Thyroid gland (tissue), 4 donors: Measurements from ENCODE around the gene PDE8A. TPM values are rescaled to one million over a fixed set of nuclear protein-coding genes. Genes with fewer than 3 reads are reported as not detected.

Source experiments
- DNase-seq, 2 donors: peaks; one replicate each; pipeline ENCODE4 v3.0.0-alpha.2; 2019
- H3K27ac ChIP-seq, 3 donors: fragments of 200-600 bp; sonication (generic); 1 replicate in 2 of 3; 2 replicates in 1 of 3; pipeline ENCODE4 v1.5.1; 2016 to 2019; ENCODE audit warnings: mild to moderate bottlenecking in 1 of 3, moderate library complexity in 1 of 3
- H3K27me3 ChIP-seq: fragments of 200-600 bp; sonication (generic); one replicate; pipeline ENCODE4 v1.5.1; 2019
- H3K36me3 ChIP-seq, 2 donors: fragments of 200-600 bp; sonication (generic); one replicate each; pipeline ENCODE4 v1.5.1; 2016 to 2019
- H3K4me1 ChIP-seq, 2 donors: fragments of 200-600 bp; sonication (generic); one replicate each; pipeline ENCODE4 v1.5.1; 2017 to 2019
- H3K4me3 ChIP-seq, 3 donors: fragments of 200-600 bp; sonication (generic); replicated peaks in 1 of 3; 1 replicate in 2 of 3; 2 replicates in 1 of 3; pipeline ENCODE4 v1.5.1; 2016; ENCODE audit warnings: mild to moderate bottlenecking in 1 of 3
- H3K9me3 ChIP-seq: fragments of 200-600 bp; sonication (generic); one replicate; pipeline ENCODE4 v1.5.1; 2017
- POLR2A ChIP-seq, 2 donors: fragments of 450-650 bp; IDR thresholded peaks; one replicate each; pipeline ENCODE4 v1.6.1; 2017; ENCODE audit warnings: antibody characterized with exemption in 2 of 2, mild to moderate bottlenecking in 2 of 2, moderate library complexity in 1 of 2
- WGBS, 2 donors: methylation state at CpG; one replicate each; pipeline ENCODE4 v1.1.5; 2017; 5-methylcytosine and 5-hydroxymethylcytosine counted together
- intact Hi-C: fragments of 100-400 bp; cut with DNase I; formaldehyde crosslinking; loops from one replicate; pipeline ENCODE4 v1.15.1; 2023
- total RNA-seq, 4 donors: library from RNA; depleted of rRNA; stranded (reverse); fragments of >200 nt; gene quantifications; one replicate each; pipeline ENCODE4 v1.2.3, GENCODE V29; 2016
- TF ChIP-seq, protein P1 (sequence below), 6 experiments: fragments of 200-600 bp in 3 of 6; fragments of 450-650 bp in 3 of 6; sonication (generic) in 3 of 6; IDR thresholded peaks; one replicate each; pipeline ENCODE4 v1.5.1; 2016 to 2019; ENCODE audit warnings: antibody characterized with exemption in 6 of 6, mild to moderate bottlenecking in 2 of 6, inconsistent platforms in 1 of 6, moderate library complexity in 1 of 6

The PDE8A gene
- total RNA-seq, 4 donors from 2014 or later = 31.6 to 52.1 (median 35.2) TPM

DNA sequence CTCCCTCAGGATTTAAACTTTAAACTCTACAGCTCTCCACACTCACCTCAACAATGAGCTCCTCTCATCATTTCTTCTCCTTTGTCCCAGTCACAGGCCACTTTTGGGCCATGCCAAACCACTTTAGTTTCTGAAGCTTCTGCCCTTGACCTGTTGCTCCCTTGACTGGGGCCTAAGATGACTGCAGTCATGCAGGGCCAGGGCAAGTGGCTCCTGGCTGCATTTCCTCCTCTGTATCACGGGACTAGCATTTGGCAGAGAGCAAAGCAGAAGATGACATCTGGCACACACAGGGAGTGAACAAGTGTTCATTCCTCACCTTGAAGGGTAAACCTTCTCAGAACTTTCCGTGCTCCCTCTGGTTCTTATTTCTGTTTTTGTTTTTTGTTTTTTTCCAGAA, 136.9 kb downstream of the PDE8A start:
- Histone ChIP-seq H3K9me3 (no peaks in the 10 kb centered on the region), H3K36me3 (peaks cover 0 to 4% of the 10 kb centered on the region in 2 donors), H3K27me3 (no peaks in the 10 kb centered on the region), H3K4me3 (no peak overlapping the region), H3K4me1 (peaks cover 6 to 8% of the 10 kb centered on the region in 2 donors), H3K27ac (peak overlapping the region; percentile 10 to 53 (median 26))
- no peak for TF ChIP-seq POLR2A (IDR thresholded peaks at IDR 0.05)
- TF ChIP-seq, protein P1, sequence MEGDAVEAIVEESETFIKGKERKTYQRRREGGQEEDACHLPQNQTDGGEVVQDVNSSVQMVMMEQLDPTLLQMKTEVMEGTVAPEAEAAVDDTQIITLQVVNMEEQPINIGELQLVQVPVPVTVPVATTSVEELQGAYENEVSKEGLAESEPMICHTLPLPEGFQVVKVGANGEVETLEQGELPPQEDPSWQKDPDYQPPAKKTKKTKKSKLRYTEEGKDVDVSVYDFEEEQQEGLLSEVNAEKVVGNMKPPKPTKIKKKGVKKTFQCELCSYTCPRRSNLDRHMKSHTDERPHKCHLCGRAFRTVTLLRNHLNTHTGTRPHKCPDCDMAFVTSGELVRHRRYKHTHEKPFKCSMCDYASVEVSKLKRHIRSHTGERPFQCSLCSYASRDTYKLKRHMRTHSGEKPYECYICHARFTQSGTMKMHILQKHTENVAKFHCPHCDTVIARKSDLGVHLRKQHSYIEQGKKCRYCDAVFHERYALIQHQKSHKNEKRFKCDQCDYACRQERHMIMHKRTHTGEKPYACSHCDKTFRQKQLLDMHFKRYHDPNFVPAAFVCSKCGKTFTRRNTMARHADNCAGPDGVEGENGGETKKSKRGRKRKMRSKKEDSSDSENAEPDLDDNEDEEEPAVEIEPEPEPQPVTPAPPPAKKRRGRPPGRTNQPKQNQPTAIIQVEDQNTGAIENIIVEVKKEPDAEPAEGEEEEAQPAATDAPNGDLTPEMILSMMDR (IDR thresholded peaks at IDR 0.05) = no peak
- 27 to 45% methylated on average over 2 of the region's 2 CpGs for WGBS, 2 donors
- intact Hi-C loops = no loop called here
- peak; percentile 84 to 86 for DNase-seq

DNA sequence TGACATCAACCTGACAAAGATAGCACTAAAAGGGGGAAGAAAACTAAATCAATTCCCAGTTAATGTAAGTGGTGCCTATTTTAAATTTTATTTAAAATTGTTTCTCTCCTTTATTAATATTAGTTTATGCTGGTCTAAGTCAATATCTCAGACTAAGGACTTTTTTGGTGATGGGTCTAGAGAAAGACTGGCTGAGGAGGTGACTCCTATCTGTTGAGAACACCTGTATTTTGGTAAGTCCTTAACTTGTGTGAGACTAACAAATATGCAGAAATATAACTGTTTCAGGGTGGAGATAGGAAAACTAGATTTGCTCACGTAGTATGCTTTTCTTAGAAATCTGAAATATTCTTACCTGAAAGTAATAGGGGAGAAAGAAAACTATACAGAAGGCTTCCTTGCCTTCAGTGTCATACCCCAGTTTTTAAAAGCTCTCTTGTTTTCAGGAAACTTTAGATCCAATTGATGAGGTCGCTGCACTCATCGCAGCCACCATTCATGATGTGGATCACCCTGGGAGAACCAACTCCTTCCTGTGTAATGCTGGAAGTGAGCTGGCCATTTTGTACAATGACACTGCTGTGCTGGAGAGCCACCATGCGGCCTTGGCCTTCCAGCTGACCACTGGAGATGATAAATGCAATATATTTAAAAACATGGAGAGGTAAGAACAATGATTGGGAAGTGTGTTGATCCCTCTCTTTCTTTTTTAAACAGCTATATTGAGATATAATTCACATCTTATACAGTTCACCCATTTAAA, 138.9 kb downstream of the PDE8A start:
- no peak overlapping the region for H3K4me3 ChIP-seq
- H3K27me3 ChIP-seq = no peaks in the 10 kb centered on the region
- no peak overlapping the region for H3K27ac ChIP-seq
- no peaks in the 10 kb centered on the region for H3K9me3 ChIP-seq
- H3K4me1 ChIP-seq = peaks cover 6 to 8% of the 10 kb centered on the region in 2 donors
- TF ChIP-seq, protein P1 (IDR thresholded peaks at IDR 0.05) = no peak
- no peak for TF ChIP-seq POLR2A (IDR thresholded peaks at IDR 0.05)
- H3K36me3 ChIP-seq = peaks cover 0 to 4% of the 10 kb centered on the region in 2 donors
- intact Hi-C loops = no loop called here
- no peak for DNase-seq
- WGBS, 2 donors = 88 to 98% methylated on average over 4 of the region's 4 CpGs

GRCh38 chr15:85124173-85124572, 142.5 kb downstream of the PDE8A start:
- Histone ChIP-seq H3K4me3 (no peak overlapping the region), H3K4me1 (no peaks in the 10 kb centered on the region), H3K36me3 (peaks cover 0 to 4% of the 10 kb centered on the region in 2 donors), H3K9me3 (no peaks in the 10 kb centered on the region), H3K27ac (no peak overlapping the region), H3K27me3 (no peaks in the 10 kb centered on the region)
- intact Hi-C loops = no loop called here
- no peak for DNase-seq
- WGBS, 2 donors = 97 to 100% methylated on average over 1 of the region's 1 CpG
- no peak for TF ChIP-seq POLR2A (IDR thresholded peaks at IDR 0.05)
- TF ChIP-seq, protein P1 (IDR thresholded peaks at IDR 0.05) = no peak

DNA sequence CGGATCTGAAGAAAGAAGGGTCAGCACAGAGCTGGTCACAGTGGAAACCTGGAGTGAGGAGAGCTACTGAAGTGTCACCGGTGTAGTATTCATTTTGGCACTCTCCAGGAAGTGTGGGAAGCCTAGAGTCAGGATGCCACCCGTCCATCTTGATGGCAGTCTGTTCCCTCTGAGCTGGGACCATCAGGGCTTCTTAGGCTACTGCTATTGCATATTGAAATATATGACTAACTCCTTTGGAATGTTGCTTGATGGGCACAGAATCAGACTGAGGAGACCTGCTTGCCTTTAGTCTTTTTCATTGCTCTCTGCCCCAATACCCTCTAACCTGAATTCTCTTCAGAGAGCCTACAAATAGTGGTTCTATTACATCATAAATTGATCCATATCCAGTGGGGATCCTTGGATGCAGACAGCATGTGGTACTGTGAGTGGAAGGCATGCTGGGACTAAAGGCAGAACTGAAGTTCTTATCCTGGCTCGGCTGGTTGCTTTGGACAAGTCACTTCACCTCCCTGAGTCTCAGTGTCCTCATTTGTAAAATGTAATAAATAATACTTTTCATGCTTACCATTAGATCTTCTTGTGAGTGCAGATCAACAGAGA, 143.5 kb downstream of the PDE8A start:
- H3K27ac ChIP-seq = no peak overlapping the region
- no peak for TF ChIP-seq POLR2A (IDR thresholded peaks at IDR 0.05)
- H3K27me3 ChIP-seq = no peaks in the 10 kb centered on the region
- no peaks in the 10 kb centered on the region for H3K9me3 ChIP-seq
- no peaks in the 10 kb centered on the region for H3K4me1 ChIP-seq
- no peak overlapping the region for H3K4me3 ChIP-seq
- peaks cover 0 to 4% of the 10 kb centered on the region in 2 donors for H3K36me3 ChIP-seq
- WGBS, 2 donors = 86% methylated on average over 4 of the region's 4 CpGs
- no peak for DNase-seq
- intact Hi-C loops = no loop called here

DNA sequence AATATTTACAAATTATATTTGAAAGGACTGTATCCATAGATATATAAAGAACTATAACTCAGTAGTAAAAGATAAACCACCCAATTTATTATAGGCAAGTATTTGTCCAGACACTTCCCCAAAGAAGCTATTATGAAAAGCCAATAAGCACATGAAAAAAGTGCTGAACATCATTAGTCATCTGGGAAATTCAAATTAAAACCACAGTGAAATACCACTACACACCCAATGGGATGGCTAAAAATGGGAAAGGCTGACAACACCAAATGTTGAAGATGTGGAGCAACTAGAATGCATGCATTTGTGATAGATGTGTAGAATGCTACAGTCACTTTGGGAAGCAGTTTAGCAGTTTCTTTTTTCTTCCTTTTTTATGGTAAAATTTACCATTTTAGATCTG, 147.0 kb downstream of the PDE8A start:
- H3K4me1 ChIP-seq = no peaks in the 10 kb centered on the region
- H3K9me3 ChIP-seq = no peaks in the 10 kb centered on the region
- no peaks in the 10 kb centered on the region for H3K36me3 ChIP-seq
- DNase-seq = no peak
- intact Hi-C loops = no loop called here
- H3K27me3 ChIP-seq = no peaks in the 10 kb centered on the region
- no peak overlapping the region for H3K27ac ChIP-seq
- TF ChIP-seq, protein P1 (IDR thresholded peaks at IDR 0.05) = no peak
- TF ChIP-seq POLR2A (IDR thresholded peaks at IDR 0.05) = no peak
- no peak overlapping the region for H3K4me3 ChIP-seq
